H54 (cell line): ENCODE results near the gene ERC1.
A peak's percentile ranks its signal among the peaks of the same experiment; 100 is the strongest.
"Not testable (repeated sequence)": the region's sequence is repeated elsewhere in the genome, so short reads cannot be mapped to it uniquely, and the experiment has no call there.

ENCODE experiments used
- DNase-seq: peaks from one replicate; pipeline ENCODE4 v3.0.0; 2011; ENCODE audit warnings: low spot score, mixed read lengths; ENCODE audit not compliant: insufficient read length
- FAIRE-seq: peaks from 3 replicates; lab custom pipeline; 2011; peaks lifted over from hg19 to GRCh38; lab: Jason Lieb, UNC
- POLR2A ChIP-seq: IDR thresholded peaks from 2 replicates; pipeline ENCODE4 v1.6.1; 2011; ENCODE audit warnings: low read depth, mild to moderate bottlenecking, low read length

ERC1 gene

DNA sequence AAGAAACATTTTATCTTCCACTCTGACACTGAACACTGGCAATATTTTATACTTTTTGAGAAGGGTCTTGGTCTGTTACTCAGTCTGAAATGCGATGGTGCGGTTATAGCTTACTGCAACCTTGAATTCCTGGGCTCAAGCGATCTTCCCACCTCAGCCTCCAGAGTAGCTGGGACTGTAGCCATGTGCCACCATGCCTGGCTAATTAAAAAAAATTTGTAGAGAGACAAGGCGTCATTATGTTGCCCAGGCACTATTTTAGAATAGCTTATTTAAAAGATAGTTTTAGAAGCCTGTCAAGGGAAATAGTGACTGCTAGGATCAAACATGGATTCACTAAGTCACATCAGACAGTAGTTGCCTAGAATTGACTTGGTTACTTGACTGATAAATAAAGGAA lies 5.9 kb downstream of the ERC1 start:
- FAIRE-seq (no peak), DNase-seq (no peak)
- no peak for TF ChIP-seq POLR2A

DNA sequence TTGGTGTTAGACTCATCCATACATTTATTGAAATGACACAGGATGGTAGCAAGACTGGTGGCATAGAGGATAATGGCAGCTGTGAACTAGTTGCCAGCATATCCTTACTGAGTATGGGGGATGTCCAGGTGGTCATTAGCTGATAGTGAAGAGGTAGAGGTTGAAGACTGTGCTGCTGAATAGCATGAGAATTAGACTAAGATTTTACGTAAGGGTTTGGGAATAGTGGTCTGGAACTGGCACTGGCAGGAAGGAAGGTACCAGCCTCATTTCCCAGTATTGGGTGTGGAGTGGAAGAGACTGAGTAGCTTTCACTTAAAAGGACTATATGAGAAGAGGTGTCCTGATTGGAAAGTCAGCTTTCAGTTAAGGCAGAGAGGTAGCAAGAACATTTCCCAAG lies 6.5 kb downstream of the ERC1 start:
- DNase-seq: no peak
- FAIRE-seq: no peak
- no peak for TF ChIP-seq POLR2A

DNA sequence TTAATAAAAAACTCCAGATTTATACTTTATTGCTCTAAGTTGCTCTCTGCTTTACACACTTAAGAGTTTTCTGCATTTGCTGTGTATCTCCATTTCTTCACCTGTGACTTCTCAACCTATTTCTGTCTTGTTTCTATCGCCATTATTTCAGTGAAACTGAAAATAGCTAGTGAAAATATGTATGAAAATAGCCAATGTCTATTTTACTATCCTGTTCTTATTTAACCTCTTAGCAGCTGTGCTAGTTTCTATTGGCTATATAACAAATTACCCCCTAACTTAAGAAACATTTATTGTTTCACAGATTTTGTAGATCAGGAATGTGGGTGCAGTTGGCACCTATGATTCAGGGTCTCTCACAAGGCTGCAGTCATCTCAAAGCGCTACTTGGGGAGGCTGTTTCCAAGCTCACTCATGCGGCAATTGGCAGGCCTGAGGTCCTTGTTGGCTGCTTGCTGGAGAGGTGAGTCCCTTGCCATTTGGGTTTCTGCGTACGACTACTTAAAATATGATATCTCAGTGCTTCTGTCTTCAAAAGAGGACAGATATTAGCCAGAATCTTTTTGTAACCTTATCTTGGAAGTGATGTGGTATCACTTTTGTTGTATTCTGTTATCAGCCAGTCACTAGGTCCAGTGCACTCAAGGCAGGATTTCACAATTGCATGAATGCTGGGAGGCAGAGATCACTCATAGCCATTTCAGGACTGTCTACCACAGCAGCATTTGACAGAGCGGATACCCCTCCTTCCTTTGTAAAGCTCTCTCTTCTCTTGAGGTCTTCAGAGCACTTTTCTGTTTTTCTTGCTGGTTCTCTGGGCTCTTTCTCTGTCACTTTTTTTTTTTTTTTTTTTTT lies 7.2 kb downstream of the ERC1 start:
- FAIRE-seq (no peak), DNase-seq (no peak)
- TF ChIP-seq POLR2A: no peak

- DNase-seq, FAIRE-seq: not testable (repeated sequence)
Observed at GRCh38 chr12:999736-1000135, 8.7 kb downstream of the ERC1 start.

GRCh38 chr12:1001507-1001906 lies 10.5 kb downstream of the ERC1 start:
- DNase-seq (no peak), FAIRE-seq (no peak)
- TF ChIP-seq POLR2A: no peak

- DNase-seq (no peak), FAIRE-seq (no peak)
- no peak for TF ChIP-seq POLR2A
Observed at GRCh38 chr12:1003600-1004271, 12.7 kb downstream of the ERC1 start.

GRCh38 chr12:1006255-1006654 lies 15.2 kb downstream of the ERC1 start:
- no peak for TF ChIP-seq POLR2A
- no peak for FAIRE-seq

DNA sequence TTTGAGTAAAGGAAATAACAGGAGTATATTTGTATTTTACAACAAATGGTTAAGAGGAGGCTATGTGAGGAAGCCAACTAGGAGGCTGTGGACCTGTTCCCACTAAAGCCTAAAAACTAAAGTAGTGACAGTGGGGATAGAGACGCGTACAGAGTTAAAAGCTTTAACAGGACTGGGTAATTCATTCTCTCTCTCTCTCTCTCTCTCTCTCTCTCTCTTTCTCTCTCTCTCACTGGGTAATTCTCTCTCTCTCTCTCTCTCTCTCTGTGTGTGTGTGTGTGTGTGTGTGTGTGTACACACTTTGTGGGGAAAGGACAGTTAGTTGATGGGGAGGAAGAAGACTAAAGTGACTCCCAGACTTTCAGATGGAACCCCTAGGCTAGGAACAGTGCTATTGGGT lies 16.3 kb downstream of the ERC1 start:
- TF ChIP-seq POLR2A: no peak
- FAIRE-seq (no peak), DNase-seq (no peak)

More at GRCh38 chr12:1006255-1006654, 15.2 kb downstream of the ERC1 start:
- no peak for DNase-seq

DNA sequence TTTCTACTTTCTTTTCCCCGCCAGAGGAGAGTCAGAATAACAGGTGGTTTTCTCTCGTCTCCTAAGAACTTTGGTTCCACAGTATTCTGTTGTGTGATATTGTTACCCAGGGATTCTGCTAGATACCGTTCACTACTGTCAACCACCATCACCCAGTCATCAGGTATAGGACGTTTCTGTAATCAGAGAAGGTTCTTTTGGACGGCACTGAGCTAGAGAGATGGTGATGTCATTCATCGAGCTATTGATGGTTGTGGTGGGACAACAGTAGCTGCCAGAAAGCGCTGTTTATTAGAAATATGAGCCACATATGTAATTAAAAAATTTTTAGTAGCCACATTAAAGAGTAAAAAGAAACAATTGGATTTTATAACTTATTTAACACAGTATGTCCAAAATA lies 17.0 kb downstream of the ERC1 start:
- TF ChIP-seq POLR2A: no peak
- DNase-seq: no peak
- no peak for FAIRE-seq

DNA sequence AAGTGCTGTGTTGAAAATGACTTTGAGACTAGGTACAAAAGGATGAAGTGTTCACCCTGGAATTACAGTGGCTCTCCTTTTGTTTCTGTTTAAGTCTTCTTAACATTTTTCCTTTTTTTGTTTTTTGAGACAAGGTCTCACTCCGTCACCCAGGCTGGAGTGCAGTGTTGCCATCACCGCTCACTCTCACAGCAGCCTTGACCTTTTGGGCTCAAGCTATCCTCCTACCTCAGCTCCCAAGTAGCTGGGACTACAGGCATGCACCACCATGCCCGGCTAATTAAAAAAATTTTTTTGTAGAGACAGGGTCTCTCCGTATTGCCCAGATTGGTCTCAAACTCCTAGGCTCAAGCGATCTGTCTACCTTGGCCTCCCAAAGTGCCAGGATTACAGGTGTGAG lies 20.1 kb downstream of the ERC1 start:
- no peak for TF ChIP-seq POLR2A
- FAIRE-seq (no peak), DNase-seq (no peak)

GRCh38 chr12:1013618-1014489 lies 22.8 kb downstream of the ERC1 start:
- DNase-seq (no peak), FAIRE-seq (peak; percentile 94)
- TF ChIP-seq POLR2A: no peak

- no peak for FAIRE-seq
- no peak for DNase-seq
- no peak for TF ChIP-seq POLR2A
Observed at GRCh38 chr12:1019283-1019682, 28.3 kb downstream of the ERC1 start.

DNA sequence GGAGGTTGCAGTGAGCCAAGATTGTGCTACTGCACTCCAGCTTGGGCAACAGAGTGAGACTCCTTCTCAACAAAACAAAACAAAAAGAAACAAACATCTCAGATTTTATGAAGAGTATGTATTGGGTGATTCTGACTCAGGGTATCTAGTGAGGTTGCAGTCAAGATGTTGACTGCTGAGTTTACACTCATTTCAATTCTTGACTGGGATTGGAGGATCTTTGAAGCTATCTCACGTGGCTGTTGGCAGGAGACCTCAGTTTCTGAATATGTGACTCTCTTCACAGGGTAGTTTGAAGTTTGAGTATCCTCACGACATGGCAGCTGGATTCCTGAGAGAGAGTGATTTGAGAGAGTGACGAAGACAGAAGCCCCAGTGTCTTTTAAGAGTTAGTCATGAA lies 29.4 kb downstream of the ERC1 start:
- DNase-seq (no peak), FAIRE-seq (no peak)
- TF ChIP-seq POLR2A: no peak
